Activated CD4-positive, alpha-beta T cell treated with anti-CD3 and anti-CD28 coated beads for 24 hours (primary cell): ENCODE results near the gene LEPR.
"Not testable (repeated sequence)": the region's sequence is repeated elsewhere in the genome, so short reads cannot be mapped to it uniquely, and the experiment has no call there.

Experiments
- DNase-seq, 2 donors: peaks; one replicate each; pipeline ENCODE4 v3.0.0-alpha.2; 2020; ENCODE audit warnings: low read depth in 2 of 2

LEPR gene

DNA sequence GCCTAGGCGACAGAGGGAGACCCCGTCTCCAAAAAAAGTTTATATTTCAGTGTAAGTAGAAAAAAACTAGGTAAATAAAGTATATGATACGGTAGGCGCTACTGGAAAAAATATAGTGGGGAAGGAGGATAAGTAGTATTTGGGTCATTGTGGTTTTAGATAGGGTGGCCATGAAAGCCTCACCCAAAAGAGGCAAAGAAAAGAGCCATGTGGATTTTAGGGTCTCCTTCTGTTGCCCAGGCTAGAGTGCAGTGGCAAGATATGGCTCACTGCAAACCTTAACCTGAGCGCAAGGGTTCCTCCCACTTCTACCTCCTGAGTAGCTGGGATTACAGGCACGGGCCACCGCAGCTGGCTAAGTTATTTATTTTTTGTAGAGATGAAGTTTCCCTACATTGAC, 17.1 kb downstream of the LEPR start:
- no peak for DNase-seq

DNA sequence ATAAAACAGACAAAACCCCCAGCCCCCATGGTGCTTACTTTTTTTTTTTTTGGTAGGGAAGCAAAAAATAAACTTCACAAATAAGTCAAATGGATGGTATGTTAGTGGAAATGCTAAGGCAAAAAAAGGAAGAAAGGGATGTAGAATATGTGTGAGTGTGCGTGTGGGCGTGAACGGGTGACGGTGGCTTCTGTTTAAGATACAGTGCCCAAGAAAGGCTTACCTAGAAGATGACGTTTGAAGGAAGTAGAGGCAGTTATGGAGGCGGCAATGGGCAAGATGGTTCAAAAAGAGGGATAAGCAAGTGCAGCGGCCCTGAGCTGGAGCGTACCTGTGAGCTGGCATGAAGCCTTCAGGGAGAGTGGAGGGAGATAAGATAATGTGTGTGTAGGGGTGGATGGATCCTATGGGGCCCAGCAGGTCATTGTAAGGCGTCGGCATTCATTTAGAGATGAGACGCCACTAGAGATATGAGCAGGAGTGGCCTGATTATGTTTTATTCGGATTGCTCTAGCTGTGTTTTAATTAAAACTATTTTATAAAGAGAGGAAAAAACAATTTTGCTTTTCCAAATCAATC, 19.9 kb downstream of the LEPR start:
- no peak for DNase-seq

DNA sequence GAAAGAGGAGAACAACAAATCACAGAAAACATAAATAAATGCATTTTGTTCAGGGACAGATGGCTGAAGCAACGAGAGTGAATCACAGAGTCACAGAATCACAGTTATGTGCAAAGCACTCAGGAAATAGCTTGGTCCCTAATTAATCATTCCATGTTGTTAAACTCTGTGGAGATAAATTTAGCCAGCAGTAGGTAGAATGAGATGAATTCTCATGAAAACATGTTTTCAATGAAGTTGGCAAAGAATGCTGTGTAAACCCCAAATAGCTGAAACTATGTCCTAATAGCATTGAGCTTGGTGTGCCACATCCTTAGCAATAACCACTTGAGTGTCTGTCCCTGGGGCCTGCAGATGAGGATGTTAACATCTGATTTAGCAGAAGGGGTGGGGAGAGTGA, 20.4 kb downstream of the LEPR start:
- DNase-seq, result no peak

DNA sequence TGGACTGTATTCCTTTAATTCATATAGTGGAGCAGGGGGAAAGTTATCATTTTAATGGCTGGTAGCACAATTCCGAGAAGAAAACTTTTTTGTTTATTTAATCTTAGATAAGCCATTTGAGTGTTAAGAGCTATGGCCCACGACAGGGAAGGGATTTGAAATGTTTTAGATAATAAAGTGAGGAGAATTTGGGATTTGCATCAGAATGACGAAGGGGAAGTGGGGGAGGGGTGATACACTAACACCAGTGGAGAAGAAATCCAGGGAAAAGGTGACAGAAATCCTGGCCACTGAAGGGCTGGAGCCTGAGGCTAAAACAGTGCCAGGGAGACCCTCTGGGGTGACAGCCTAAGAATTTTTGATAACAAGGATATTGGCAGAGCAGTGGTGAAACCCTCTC, 21.0 kb downstream of the LEPR start:
- no peak for DNase-seq

DNA sequence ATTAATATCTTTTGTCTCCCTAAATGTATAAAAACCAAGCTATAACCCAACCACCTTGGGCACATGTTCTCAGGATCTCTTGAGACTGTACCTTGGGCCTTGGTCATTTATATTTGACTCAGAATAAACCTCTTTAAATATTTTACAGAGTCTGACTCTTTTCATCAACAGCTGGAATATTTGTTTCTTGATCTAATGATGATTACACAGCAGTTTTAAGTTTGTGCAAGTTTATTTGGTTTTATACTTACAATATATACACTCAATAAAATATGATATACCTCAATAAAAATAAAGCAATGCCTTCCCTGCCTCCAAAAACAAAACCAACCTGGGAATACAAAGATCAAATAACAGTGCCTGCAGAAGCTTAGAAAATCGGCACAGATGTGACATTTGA, 22.0 kb downstream of the LEPR start:
- DNase-seq, result no peak

DNA sequence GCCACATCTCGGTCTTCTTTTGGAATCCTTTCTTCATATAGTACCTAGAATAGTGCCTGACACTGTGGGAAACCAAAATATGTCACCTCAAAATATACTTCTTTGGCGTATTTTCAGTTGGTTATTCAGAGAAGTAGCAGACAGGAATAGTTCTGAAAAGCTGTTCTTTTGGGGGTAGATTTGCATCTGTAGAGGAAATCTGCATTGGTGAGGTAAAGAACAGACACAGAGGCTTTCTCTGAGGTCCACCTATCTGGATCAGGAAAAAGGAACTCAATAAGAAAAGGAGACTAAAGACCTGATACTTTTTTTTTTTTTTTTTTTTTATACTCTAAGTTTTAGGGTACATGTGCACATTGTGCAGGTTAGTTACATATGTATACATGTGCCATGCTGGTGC, 23.2 kb downstream of the LEPR start:
- no peak for DNase-seq

DNA sequence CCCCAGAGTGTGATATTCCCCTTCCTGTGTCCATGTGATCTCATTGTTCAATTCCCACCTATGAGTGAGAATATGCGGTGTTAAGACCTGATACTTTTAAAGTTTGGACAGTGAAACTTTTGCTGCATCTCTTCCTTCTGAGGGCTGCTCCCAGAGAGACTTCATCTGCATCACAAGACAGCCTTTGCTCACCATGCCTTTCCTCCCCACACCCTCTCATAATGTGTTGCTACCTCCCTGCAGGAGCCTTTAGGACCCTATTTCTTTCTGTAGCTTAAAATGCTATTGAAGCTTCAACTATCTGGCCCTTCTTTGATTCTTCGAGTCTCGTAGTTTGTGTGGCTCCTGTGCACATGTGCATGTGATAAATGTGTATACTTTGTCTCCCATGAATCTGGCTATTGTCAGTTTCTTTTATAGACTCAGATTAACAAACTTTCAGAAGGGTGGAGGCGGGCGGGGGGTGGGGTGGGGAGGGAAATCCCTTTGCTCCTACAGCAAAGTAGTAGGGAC, 23.7 kb downstream of the LEPR start:
- DNase-seq, result no peak

DNA sequence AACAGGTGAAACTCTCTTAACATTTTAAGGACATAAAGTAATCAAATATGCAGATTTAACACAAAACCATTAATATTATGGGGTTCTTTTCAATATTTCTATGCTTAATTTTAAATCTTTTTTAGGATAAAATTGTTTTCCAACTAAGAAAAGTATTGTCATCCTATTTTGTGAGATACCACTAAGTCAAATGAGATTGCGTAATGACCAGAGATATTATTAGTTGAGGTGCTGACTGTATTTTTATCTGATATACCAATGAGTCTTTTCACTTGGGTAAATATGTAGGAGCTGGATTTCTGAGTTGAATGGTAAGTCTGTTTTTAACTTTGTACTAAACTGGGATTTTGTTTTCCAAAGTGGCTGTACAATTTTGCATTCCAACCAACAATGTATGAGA, 25.4 kb downstream of the LEPR start:
- no peak for DNase-seq

DNA sequence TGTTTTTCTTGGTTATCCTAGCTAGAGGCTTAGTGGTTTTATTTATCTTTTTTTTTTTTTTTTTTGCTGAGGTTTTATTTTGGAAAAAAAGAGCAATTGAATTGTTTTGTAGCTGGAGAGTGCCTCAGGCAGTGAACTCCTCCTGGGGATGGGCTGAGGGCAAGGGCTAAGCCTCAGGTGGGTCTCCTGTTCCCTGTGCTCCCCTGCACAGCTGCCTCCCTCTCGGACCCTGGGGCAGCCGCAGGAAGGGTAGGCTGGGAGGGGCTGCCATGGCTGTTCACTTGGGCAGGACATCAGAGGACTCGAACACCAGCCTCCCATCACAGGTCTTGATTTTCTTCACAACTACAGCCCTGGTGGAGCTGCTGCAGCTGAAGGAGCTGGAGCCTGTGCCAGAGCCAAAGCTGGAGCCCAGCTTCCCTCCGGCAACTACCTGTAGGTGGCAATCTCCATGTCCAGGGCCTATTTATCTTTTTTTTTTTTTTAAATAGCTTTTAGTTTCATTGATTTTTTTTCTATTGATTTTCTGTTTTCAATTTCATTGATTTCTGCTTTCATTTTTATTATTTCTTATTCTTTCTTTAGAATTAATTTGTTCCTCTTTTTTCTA, 28.9 kb downstream of the LEPR start:
- no peak for DNase-seq

DNA sequence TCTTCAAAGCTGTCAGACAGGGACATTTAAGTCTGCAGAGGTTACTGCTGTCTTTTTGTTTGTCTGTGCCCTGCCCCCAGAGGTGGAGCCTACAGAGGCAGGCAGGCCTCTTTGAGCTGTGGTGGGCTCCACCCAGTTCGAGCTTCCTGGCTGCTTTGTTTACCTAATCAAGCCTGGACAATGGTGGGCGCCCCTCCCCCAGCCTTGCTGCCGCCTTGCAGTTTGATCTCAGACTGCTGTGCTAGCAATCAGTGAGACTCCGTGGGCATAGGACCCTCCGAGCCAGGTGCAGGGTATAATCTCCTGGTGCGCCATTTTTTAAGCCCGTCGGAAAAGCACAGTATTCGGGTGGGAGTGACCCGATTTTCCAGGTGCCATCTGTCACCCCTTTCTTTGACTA, 35.2 kb downstream of the LEPR start:
- DNase-seq, result not testable (repeated sequence)

DNA sequence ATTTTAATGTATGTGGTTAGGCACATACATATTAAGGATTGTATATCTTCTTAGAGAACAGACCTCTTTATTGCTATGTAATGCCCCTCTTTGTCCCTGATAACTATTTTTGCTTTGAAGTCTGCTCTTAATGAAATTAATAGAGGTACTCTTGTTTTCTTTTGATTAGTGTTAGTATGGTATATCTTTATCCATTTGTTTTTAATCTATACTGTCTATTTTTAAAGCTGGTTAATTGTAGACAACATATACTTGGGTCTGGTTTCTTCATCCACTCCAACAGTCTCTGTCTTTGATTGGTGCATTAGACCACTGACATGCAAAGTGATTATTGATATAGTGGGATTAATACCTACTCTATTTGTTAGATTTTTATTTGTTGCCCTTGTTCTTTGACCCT, 36.0 kb downstream of the LEPR start:
- DNase-seq, result no peak

DNA sequence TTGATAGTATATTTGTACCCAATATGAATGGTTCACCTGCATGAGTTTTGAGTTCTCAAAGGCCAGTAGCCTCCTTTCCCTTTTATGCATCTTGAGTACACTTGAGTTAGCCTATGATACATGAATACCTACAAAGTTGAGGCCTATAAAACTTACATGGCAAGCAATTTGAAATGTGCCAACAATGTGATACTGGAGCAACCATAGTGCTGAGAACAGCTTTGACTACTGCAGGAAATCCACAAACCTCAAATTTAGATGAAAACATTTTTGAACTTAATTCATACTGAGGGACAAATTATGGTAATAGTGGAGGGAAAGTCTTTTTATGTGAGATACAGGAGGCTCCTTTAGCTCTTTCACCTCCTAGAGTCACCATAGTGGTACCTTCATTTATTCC, 37.4 kb downstream of the LEPR start:
- DNase-seq, result no peak

DNA sequence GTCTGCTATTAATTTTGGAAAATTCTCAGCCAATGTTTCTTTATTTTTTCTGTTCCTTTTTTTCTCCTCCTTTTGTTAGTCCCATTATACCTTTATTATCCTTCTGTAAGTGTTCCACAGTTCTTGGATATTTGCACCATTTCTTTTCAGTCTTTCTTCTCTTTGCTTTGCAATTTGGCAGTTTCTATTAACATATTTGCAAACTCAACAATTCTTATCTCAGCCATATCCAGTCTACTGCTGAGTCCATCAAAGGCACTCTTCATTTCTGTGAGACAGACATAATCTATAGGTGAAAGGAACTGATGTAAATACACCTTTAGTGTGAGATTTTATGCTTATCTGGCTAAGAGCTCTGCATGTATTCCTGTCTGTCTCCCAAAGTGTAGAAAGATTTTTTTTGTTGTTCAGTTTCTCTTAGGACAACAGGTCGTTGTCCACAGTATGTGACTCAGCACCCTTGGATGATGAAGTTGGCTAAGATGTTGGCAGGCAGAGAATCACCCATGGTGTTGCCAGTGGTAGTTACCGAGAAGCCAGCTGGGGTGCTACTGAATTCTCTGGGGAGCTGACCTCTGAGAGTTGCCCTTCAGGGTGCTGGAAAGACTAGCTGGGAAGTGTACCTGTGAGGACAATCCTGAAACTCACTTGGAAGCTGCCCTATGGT, 38.4 kb downstream of the LEPR start:
- no peak for DNase-seq

DNA sequence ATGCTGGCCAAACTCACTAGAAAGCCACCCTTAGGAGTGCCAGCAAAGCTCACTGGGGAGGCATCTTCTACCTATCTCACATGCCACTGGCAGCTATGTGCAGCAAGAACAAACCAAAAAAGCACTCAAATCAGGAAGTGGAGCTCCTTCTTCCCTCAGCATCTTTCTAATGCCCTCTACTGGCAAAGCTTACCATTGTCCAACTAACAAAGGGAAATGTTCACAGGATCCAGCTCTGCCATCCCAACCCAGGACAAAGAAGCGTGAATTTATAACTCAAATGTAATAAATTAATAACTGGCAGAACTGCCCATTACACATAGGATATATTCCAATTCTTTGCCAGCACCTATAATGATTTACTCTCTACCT, 38.9 kb downstream of the LEPR start:
- no peak for DNase-seq

DNA sequence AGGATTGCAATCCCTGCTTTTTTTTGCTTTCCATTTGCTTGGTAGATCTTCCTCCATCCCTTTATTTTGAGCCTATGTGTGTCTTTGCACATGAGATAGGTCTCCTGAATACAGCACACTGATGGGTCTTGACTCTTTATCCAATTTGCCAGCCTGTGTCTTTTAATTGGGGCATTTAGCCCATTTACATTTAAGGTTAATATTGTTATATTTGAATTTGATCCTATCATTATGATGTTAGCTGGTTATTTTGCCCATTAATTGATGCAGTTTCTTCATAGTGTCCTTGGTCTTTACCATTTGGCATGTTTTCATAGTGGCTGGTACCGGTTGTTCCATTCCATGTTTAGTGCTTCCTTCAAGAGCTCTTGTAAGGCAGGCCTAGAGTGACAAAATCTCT, 45.4 kb downstream of the LEPR start:
- not testable (repeated sequence) for DNase-seq

DNA sequence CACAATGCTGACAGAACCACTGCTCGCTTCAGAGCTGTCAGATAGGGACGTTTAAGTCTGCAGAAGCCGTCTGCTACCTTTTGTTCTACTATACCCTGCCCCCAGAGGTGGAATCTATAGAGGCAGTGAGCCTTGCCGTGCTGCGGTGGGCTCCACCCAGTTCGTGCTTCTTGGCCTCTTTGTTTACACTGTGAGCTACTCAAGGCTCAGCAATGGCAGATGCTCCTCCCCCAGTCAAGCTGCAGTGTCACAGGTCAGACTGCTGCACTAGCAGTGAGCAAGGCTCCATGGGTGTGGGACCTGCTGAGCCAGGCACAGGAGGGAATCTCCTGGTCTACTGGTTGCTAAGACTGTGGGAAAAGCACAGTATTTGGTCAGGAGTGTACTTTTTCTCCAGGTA, 47.1 kb downstream of the LEPR start:
- DNase-seq, result no peak

DNA sequence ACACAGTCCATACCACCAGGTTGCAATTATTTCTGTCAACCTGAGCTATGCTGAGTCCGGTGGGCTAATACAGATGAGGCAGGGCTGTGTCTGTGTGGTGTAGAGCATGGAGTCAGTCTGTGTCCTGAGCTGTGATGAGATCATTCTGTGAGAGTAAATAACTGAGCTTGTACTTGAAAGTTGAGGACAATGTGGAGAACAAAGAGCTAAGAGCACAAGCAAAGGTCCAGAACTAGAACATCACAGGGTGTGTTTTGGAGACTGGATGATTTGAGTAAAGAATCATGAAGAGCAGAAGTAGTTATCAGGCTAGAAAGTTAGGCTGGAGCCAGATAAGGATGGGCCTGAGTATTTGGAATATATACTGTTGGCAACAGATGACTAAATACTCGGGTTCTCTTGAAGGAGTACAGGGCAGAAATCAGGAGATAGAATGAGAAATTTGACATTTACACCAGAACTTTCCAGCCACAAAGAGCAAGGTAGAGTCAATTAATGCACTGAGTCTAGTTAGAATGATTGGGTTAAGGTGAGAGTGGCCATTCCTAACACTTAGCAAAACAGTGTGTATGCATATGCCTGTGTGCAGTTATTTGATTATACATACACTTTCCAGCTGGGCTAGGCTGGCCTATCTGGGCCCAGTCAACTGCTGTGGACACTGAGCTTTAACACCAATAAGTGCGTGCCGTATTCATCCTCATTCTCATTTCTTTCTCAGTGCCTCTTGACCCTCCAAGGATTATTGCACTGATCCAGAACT, 48.8 kb downstream of the LEPR start:
- DNase-seq, result no peak

DNA sequence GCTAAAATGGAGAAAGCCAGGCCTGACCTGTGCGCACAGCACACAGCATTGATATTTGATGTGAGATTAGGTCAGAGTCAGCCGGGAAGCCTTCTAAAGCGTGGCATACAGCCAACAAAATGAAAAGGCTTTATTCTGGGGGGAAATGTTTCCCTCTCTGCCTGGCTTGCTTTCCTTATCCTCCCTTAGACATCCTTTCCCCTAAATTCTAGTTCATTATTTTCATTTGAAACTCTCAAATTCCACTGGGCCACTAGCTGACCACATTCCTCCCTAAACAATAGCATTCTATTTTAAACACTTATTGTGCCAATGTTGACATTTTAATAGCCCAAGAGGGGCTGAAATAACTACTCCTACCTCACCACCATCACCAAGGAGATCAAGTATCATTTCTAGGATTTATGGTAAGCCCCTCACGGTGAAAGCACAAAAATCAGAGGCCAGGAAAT, 49.4 kb downstream of the LEPR start:
- no peak for DNase-seq
